BLaER1 (cell line): Measurements from ENCODE around the gene SUPT16H.

Source experiments
- H3K27ac ChIP-seq: shearing (Covaris generic); formaldehyde crosslinking; 2 replicates; pipeline ENCODE4 v1.8.1; 2022
- H3K27me3 ChIP-seq: shearing (Covaris generic); formaldehyde crosslinking; 2 replicates; pipeline ENCODE4 v1.8.1; 2022
- H3K36me3 ChIP-seq: shearing (Covaris generic); formaldehyde crosslinking; 2 replicates; pipeline ENCODE4 v1.8.1; 2022
- H3K4me1 ChIP-seq: shearing (Covaris generic); formaldehyde crosslinking; 2 replicates; pipeline ENCODE4 v1.8.1; 2022
- H3K4me2 ChIP-seq: shearing (Covaris generic); formaldehyde crosslinking; 2 replicates; pipeline ENCODE4 v1.8.1; 2022
- H3K4me3 ChIP-seq: shearing (Covaris generic); formaldehyde crosslinking; 2 replicates; pipeline ENCODE4 v1.8.1; 2022
- H3K9ac ChIP-seq: shearing (Covaris generic); formaldehyde crosslinking; 2 replicates; pipeline ENCODE4 v1.8.1; 2022
- H3K9me3 ChIP-seq: shearing (Covaris generic); formaldehyde crosslinking; 2 replicates; pipeline ENCODE4 v1.8.1; 2022
- H4K20me1 ChIP-seq: shearing (Covaris generic); formaldehyde crosslinking; 2 replicates; pipeline ENCODE4 v1.8.1; 2022
- Cebpa-rat ChIP-seq: shearing (Covaris generic); IDR thresholded peaks from 2 replicates; pipeline ENCODE4 v1.8.1; 2022

SUPT16H gene

DNA sequence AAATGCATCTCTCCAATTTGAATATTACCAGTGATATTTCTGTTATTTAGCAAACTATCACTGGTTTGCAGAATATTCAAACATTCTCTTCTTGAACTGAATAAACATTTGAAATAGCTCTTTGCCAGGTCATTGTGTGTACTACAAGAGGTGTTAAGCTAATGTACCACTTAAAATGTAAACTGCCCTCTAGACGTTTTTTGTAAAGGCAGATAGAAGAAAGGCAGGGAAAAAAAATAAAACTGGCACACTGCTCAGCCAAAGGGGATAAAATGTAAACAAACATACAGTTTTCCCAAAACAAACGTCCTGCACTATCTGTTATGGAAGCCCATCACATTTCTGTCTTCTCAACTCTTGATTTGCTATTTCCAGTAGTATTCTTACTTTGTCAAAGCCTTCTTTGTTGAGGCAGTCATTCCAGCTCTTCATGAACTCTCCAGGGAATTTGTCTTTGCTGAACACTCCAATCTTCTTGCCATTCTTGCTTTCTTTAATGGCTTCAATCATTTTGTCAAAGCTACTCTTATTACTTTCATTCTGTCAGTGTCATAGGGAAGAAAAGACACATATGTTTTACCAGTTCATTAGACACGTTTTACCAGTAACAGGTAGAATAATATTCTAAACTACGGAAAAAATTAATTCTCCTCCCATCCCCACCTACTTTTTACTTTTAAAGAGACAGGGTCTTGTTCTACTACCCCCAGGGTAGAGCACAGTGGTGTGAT, 13.7 kb downstream of the SUPT16H start:
- no peaks in the 10 kb centered on the region for H3K9me3 ChIP-seq
- no peak overlapping the region for H3K9ac ChIP-seq
- H3K27me3 ChIP-seq: no peaks in the 10 kb centered on the region
- no peak overlapping the region for H3K4me3 ChIP-seq
- H3K4me2 ChIP-seq: no peak overlapping the region
- H4K20me1 ChIP-seq: peaks cover 53% of the 10 kb centered on the region
- H3K36me3 ChIP-seq: peaks cover 100% of the 10 kb centered on the region
- TF ChIP-seq Cebpa-rat: no peak
- 0 out of 2 replicates have a peak, but pooled peaks cover 4% of the 10 kb centered on the region for H3K4me1 ChIP-seq
- no peak overlapping the region for H3K27ac ChIP-seq

DNA sequence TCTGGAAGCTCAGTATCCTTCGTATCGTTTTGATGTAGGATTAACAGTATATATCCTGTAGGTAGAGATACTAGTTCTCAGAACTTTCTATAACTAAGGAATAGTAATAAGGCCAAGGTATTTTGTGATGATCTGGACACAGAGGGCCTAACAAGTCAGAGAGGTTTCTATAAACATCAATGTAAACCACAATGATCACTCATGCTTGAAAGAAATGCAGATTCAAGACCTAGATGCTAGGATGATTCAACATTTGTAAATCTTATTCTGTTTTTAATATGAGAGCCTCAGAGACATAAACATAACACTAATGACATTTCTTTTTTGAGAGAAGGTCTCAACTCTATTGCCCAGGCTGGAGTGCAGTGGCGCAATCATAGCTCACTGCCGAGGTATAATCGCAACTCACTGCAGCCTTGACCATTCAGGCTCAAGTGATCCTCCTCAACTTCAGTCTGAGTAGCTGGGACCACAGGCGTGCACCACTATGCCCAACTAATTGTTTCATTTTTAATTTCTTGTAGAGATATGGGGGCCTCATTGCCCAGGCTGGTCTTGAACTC, 16.2 kb downstream of the SUPT16H start:
- no peaks in the 10 kb centered on the region for H3K27me3 ChIP-seq
- TF ChIP-seq Cebpa-rat: no peak
- H3K36me3 ChIP-seq: peaks cover 100% of the 10 kb centered on the region
- 0 out of 2 replicates have a peak, but pooled peaks cover 4% of the 10 kb centered on the region for H3K4me1 ChIP-seq
- peaks cover 29% of the 10 kb centered on the region for H4K20me1 ChIP-seq
- no peak overlapping the region for H3K27ac ChIP-seq
- no peak overlapping the region for H3K4me2 ChIP-seq
- H3K4me3 ChIP-seq: no peak overlapping the region
- no peak overlapping the region for H3K9ac ChIP-seq
- no peaks in the 10 kb centered on the region for H3K9me3 ChIP-seq

GRCh38 chr14:21356511-21356910, 27.3 kb downstream of the SUPT16H start:
- H3K27ac ChIP-seq: no peak overlapping the region
- peaks cover 5% of the 10 kb centered on the region; the same call in 1 of the 2 replicates for H4K20me1 ChIP-seq
- H3K4me1 ChIP-seq: no peaks in the 10 kb centered on the region
- no peak for TF ChIP-seq Cebpa-rat
- H3K9ac ChIP-seq: no peak overlapping the region
- H3K27me3 ChIP-seq: no peaks in the 10 kb centered on the region
- no peak overlapping the region for H3K4me3 ChIP-seq
- H3K4me2 ChIP-seq: no peak overlapping the region
- no peaks in the 10 kb centered on the region for H3K9me3 ChIP-seq
- peaks cover 100% of the 10 kb centered on the region for H3K36me3 ChIP-seq

DNA sequence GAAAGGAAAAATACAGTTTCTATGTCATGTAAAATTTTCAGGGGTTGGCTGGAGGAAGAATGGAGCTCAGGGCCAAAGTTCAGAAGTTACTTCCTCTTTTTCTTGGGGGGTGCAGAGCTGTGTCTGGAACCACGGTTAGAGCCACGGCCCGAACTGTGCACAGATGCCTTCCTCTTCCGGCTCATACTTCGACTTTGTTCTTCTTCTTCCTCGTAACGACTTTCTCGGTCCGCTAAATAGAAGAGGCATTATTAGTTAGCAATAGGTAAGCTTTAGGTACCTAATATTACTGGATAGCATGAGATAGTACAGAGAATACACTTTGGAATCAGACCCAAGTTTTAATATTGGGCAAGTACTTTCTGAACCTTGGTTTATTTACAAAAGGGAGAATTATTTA, 31.2 kb downstream of the SUPT16H start:
- H3K36me3 ChIP-seq: peaks cover 79% of the 10 kb centered on the region
- H3K27ac ChIP-seq: no peak overlapping the region
- no peak overlapping the region for H3K9ac ChIP-seq
- H3K4me1 ChIP-seq: no peaks in the 10 kb centered on the region
- H3K4me3 ChIP-seq: no peak overlapping the region
- TF ChIP-seq Cebpa-rat: no peak
- no peak overlapping the region for H3K4me2 ChIP-seq
- H3K27me3 ChIP-seq: no peaks in the 10 kb centered on the region
- H3K9me3 ChIP-seq: no peaks in the 10 kb centered on the region
- peaks cover 5% of the 10 kb centered on the region; the same call in 1 of the 2 replicates for H4K20me1 ChIP-seq

GRCh38 chr14:21350539-21350938, 33.3 kb downstream of the SUPT16H start:
- Histone ChIP-seq H3K9ac (no peak overlapping the region), H3K27ac (no peak overlapping the region), H3K4me2 (no peak overlapping the region), H4K20me1 (0 out of 2 replicates have a peak, but pooled peaks cover 5% of the 10 kb centered on the region), H3K4me3 (no peak overlapping the region), H3K9me3 (no peaks in the 10 kb centered on the region), H3K27me3 (no peaks in the 10 kb centered on the region), H3K4me1 (no peaks in the 10 kb centered on the region), H3K36me3 (peaks cover 58% of the 10 kb centered on the region)
- no peak for TF ChIP-seq Cebpa-rat

DNA sequence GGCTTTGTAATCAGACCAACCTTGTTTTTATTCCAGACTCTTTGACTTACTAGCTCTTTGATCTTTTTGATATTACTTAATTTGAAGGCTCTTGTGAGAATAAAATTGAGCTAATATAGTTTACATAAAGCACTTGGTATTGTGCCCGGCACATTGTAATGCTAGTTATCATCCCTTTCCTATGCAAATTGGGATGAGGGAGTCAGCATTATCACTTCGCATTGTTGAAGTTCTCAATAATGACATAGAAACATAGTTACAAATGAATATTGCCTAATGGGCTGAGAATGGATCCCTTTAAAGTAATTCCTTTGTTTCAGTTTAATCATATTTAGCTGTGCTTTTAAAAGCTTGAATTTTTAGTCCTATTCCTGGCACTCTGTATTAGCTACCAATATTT, 36.6 kb downstream of the SUPT16H start:
- Histone ChIP-seq H3K27me3 (no peaks in the 10 kb centered on the region), H3K36me3 (peaks cover 25% of the 10 kb centered on the region), H4K20me1 (no peaks in the 10 kb centered on the region), H3K4me1 (peaks cover 7% of the 10 kb centered on the region), H3K4me2 (no peak overlapping the region), H3K4me3 (no peak overlapping the region), H3K9ac (no peak overlapping the region), H3K9me3 (peaks cover 4% of the 10 kb centered on the region; the same call in 1 of the 2 replicates), H3K27ac (no peak overlapping the region)
- TF ChIP-seq Cebpa-rat: no peak

DNA sequence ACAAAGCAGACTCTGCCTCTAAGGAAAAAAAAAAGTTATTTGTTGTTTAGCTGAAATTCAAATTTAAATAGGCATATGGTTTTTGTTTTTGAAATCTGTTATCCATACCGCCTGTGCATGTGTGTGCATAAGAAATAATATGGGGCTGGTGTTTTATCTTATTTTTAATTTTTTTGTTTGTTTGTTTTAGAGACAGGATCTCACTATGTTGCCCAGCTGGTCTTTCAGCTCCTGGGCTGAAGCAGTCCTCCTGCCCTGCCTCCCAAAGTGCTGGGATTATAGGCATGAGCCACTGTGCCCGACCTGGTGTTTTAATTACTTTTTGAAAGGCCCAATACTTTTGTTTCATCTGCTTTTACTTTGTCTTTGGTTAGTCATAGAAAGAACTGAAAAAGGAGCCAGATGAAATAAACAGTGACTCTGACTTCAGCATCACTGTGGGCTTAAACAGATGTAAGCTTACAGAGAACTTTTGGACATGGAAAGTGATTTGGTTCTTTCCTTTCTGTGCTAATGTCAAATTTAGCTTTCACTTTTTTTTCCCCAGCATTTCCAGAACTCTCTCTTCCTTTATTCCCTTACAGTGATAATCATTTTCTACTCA, 37.2 kb downstream of the SUPT16H start:
- Histone ChIP-seq H3K4me1 (peaks cover 7% of the 10 kb centered on the region), H3K4me3 (no peak overlapping the region), H3K9me3 (peaks cover 4% of the 10 kb centered on the region; the same call in 1 of the 2 replicates), H4K20me1 (no peaks in the 10 kb centered on the region), H3K27ac (no peak overlapping the region), H3K36me3 (peaks cover 19% of the 10 kb centered on the region), H3K9ac (no peak overlapping the region), H3K27me3 (no peaks in the 10 kb centered on the region), H3K4me2 (no peak overlapping the region)
- TF ChIP-seq Cebpa-rat: no peak

GRCh38 chr14:21343035-21343794, 40.6 kb downstream of the SUPT16H start:
- Histone ChIP-seq H3K9me3 (peaks cover 4% of the 10 kb centered on the region; the same call in 1 of the 2 replicates), H3K4me2 (peak overlapping the region; percentile 27), H3K27ac (no peak overlapping the region), H4K20me1 (no peaks in the 10 kb centered on the region), H3K27me3 (no peaks in the 10 kb centered on the region), H3K4me3 (no peak overlapping the region), H3K4me1 (peaks cover 7% of the 10 kb centered on the region), H3K36me3 (no peaks in the 10 kb centered on the region), H3K9ac (no peak overlapping the region)
- TF ChIP-seq Cebpa-rat: no peak

- Histone ChIP-seq H3K4me3 (no peak overlapping the region), H3K4me1 (peaks cover 5% of the 10 kb centered on the region; the same call in 1 of the 2 replicates), H3K36me3 (no peaks in the 10 kb centered on the region), H3K27me3 (no peaks in the 10 kb centered on the region), H3K9me3 (no peaks in the 10 kb centered on the region), H4K20me1 (no peaks in the 10 kb centered on the region), H3K27ac (no peak overlapping the region), H3K9ac (no peak overlapping the region), H3K4me2 (no peak overlapping the region)
- TF ChIP-seq Cebpa-rat: no peak
Measured at GRCh38 chr14:21334202-21334906, 49.5 kb downstream of the SUPT16H start.
